Naive thymus-derived CD8-positive, alpha-beta T cell (primary cell): ENCODE results near the gene ZNF763. TPM values are rescaled to one million over a fixed set of nuclear protein-coding genes. Genes with fewer than 3 reads are reported as not detected.
"Not testable (repeated sequence)": the region's sequence is repeated elsewhere in the genome, so short reads cannot be mapped to it uniquely, and the experiment has no call there.

Experiments used
- ATAC-seq, 2 donors: fragments of 150-1000 bp; cut with Tn5 transposase in 1 of 2; sonication (Bioruptor Pico), chemical (Tn5 transposase) in 1 of 2; 1 replicate in 1 of 2; 2 replicates in 1 of 2; pipeline ENCODE4 v1.10.0; 2021; ENCODE audit warnings: mild to moderate bottlenecking in 2 of 2, moderate library complexity in 2 of 2
- POLR2A ChIA-PET: fragments of 350-600 bp; sonication (Branson Sonifier 250); formaldehyde crosslinking; loops from one replicate; lab custom pipeline; 2021; ENCODE audit warnings: antibody characterized with exemption; lab: Charles Lee
- DNase-seq, 10 donors: peaks; one replicate each; pipeline versions ENCODE4 v3.0.0 to v3.0.0-alpha.2; 2020 to 2022
- H3K27ac Mint-ChIP-seq, 10 donors: one replicate each; pipeline ENCODE4 v1.8.0; 2020 to 2022; ENCODE audit warnings: mild to moderate bottlenecking in 10 of 10, mixed read lengths in 10 of 10, moderate library complexity in 4 of 10, inconsistent platforms in 1 of 10
- H3K27me3 Mint-ChIP-seq, 5 donors: one replicate each; pipeline ENCODE4 v1.8.0; 2021 to 2022; ENCODE audit warnings: mixed read lengths in 5 of 5
- H3K36me3 Mint-ChIP-seq, 3 donors: one replicate each; pipeline ENCODE4 v1.8.0; 2020 to 2022; ENCODE audit warnings: mixed read lengths in 3 of 3, mild to moderate bottlenecking in 2 of 3, inconsistent platforms in 1 of 3
- H3K4me1 Mint-ChIP-seq, 4 donors: one replicate each; pipeline ENCODE4 v1.8.0; 2021 to 2022; ENCODE audit warnings: mixed read lengths in 4 of 4
- H3K4me3 Mint-ChIP-seq, 10 donors: one replicate each; pipeline ENCODE4 v1.8.0; 2020 to 2022; ENCODE audit warnings: mild to moderate bottlenecking in 10 of 10, mixed read lengths in 10 of 10, moderate library complexity in 6 of 10, inconsistent platforms in 1 of 10
- H3K9me3 Mint-ChIP-seq, 9 donors: one replicate each; pipeline ENCODE4 v1.8.0; 2020 to 2022; ENCODE audit warnings: mixed read lengths in 9 of 9, mild to moderate bottlenecking in 3 of 9, inconsistent platforms in 1 of 9, moderate library complexity in 1 of 9
- polyA plus RNA-seq, 3 donors: library from polyadenylated mRNA; unstranded; fragments of 300-500 nt; fragmentation: Illumina TruSeq; gene quantifications; one replicate each; pipeline ENCODE4 v1.2.3, GENCODE V29; 2021
- total RNA-seq, 8 experiments: library from RNA in 2 of 8; stranded (reverse) in 2 of 8; gene quantifications; one replicate each; pipeline ENCODE4 v1.2.3 and lab custom pipeline; 2021 to 2026

The ZNF763 gene
- total and polyA plus RNA-seq, 5 experiments from 2014 or later: 1.9 to 15.7 (median 3.9) TPM

DNA sequence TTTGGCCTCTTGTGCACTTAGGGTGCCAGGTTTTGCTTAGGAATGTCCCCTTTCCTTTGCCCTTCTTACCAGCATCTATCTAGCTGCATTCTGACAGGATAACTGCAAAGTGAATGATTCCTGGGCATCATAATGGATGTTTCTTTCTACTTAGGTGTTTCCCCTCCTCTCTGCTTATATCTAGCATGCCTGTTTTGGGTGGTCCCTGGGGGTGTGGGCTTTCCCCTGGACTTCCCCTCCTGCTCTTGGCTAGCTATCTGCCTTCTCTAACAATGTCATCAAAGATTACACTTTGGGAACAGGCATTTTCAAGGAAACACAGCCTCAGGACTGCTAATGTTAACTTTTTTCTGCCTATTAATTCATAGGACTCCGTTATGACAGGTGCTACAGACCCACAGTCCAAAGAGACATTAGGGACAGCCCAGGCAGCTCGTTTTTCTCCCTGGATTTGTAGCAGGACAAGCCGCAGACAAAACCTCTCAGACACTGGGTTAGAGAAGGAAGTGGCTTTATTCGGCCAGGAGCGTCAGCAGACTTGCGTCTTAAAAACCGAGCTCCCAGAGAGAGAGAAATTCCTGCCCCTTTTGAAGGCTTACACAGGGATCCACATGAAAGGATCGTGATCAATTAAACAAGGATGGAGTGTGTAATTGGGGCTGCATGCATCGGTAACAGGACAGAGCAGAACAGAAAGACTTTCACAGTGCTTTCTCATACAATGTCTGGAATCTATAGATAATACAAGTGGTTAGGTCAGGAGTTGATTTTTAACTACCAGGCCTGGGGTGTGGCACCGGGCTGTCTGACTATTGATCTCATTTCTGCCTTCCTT is 22.6 kb upstream of the ZNF763 start:
- POLR2A ChIA-PET: no interaction called here
- Mint-ChIP-seq H3K4me3 (peak overlapping the region in 1 of 10 donors; percentile 38), H3K27me3 (no peaks in the 10 kb centered on the region), H3K9me3 (peaks cover 0 to 93% (median 29%) of the 10 kb centered on the region in 9 donors), H3K27ac (peak overlapping the region in 1 of 10 donors; percentile 58), H3K36me3 (peaks cover 55 to 90% (median 84%) of the 10 kb centered on the region in 3 donors), H3K4me1 (peaks cover 0 to 3% (median 1%) of the 10 kb centered on the region in 4 donors)
- DNase-seq: no peak
- ATAC-seq: no peak

DNA sequence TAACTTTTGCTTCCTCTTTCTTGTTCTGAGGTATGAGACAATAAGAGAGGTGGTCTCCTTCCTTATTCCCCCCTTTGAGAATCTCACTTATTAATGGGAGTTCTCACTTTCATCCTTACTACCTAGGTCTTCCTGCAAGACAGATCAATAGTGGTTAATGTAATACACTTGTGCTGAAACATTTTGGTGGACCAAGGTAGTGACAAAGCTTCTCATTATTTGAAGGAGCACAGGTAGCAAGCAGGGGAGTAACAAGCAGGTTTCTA is 22.1 kb upstream of the ZNF763 start:
- H3K27ac Mint-ChIP-seq: no peak overlapping the region
- DNase-seq: peak in 1 of 10 donors; percentile 22
- H3K4me3 Mint-ChIP-seq: no peak overlapping the region
- ATAC-seq: no peak
- H3K4me1 Mint-ChIP-seq: peaks cover 0 to 3% (median 1%) of the 10 kb centered on the region in 4 donors
- peaks cover 0 to 93% (median 31%) of the 10 kb centered on the region in 9 donors for H3K9me3 Mint-ChIP-seq
- POLR2A ChIA-PET: no interaction called here
- no peaks in the 10 kb centered on the region for H3K27me3 Mint-ChIP-seq
- H3K36me3 Mint-ChIP-seq: peaks cover 61 to 91% (median 85%) of the 10 kb centered on the region in 3 donors

DNA sequence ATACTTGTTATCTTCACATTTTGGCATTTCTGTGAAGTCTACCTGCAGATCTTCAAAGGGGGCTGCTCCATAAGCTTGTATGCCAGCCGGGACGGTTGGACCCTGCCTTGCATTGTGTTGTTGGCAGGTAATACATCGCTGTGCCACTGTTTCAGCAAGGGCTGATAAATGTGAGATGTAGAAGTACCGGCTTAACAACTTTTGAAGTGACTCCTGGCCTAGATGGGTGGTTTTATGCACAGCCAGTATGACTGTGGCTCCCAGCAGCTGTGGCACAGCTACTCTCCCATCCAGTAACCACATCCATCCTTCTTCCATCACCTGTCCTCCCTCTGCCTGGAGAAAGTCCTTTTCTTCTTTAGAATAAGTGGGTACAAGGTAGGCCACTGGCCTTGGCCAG is 20.2 kb upstream of the ZNF763 start:
- H3K36me3 Mint-ChIP-seq: peaks cover 78 to 95% (median 93%) of the 10 kb centered on the region in 3 donors
- H3K4me3 Mint-ChIP-seq: no peak overlapping the region
- DNase-seq (no peak), ATAC-seq (no peak)
- H3K9me3 Mint-ChIP-seq: peaks cover 0 to 98% (median 42%) of the 10 kb centered on the region in 9 donors
- H3K27ac Mint-ChIP-seq: no peak overlapping the region
- no peaks in the 10 kb centered on the region for H3K4me1 Mint-ChIP-seq
- no peaks in the 10 kb centered on the region for H3K27me3 Mint-ChIP-seq
- POLR2A ChIA-PET: no interaction called here

DNA sequence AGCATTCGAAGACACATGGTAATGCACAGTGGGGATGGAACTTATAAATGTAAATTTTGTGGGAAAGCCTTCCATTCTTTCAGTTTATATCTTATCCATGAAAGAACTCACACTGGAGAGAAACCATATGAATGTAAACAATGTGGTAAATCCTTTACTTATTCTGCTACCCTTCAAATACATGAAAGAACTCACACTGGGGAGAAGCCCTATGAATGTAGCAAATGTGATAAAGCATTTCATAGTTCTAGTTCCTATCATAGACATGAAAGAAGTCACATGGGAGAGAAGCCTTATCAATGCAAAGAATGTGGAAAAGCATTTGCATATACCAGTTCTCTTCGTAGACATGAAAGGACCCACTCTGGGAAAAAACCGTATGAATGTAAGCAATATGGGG is 16.2 kb upstream of the ZNF763 start:
- H3K9me3 Mint-ChIP-seq: peaks cover 0 to 100% (median 42%) of the 10 kb centered on the region in 9 donors
- no peak overlapping the region for H3K27ac Mint-ChIP-seq
- POLR2A ChIA-PET: no interaction called here
- peaks cover 72 to 92% (median 82%) of the 10 kb centered on the region in 3 donors for H3K36me3 Mint-ChIP-seq
- no peaks in the 10 kb centered on the region for H3K27me3 Mint-ChIP-seq
- ATAC-seq (no peak), DNase-seq (no peak)
- H3K4me1 Mint-ChIP-seq: no peaks in the 10 kb centered on the region
- no peak overlapping the region for H3K4me3 Mint-ChIP-seq

DNA sequence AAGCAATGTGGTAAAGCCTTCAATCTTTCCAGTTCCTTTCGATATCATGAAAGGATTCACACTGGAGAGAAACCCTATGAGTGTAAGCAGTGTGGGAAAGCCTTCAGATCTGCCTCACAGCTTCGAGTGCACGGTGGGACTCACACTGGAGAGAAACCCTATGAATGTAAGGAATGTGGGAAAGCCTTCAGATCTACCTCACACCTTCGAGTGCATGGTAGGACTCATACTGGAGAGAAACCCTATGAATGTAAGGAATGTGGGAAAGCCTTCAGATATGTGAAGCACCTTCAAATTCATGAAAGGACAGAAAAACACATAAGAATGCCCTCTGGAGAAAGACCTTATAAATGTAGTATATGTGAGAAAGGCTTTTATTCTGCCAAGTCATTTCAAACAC is 15.6 kb upstream of the ZNF763 start:
- H3K4me3 Mint-ChIP-seq: no peak overlapping the region
- H3K9me3 Mint-ChIP-seq: peaks cover 0 to 100% (median 40%) of the 10 kb centered on the region in 9 donors

DNA sequence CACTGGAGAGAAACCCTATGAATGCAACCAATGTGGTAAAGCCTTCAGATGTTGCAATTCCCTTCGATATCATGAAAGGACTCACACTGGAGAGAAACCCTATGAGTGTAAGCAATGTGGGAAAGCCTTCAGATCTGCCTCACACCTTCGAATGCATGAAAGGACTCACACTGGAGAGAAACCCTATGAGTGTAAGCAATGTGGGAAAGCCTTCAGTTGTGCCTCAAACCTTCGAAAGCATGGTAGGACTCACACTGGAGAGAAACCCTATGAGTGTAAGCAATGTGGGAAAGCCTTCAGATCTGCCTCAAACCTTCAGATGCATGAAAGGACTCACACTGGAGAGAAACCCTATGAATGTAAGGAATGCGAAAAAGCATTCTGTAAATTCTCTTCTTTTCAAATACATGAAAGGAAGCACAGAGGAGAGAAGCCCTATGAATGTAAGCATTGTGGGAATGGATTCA is 15.2 kb upstream of the ZNF763 start:
- ATAC-seq, POLR2A ChIA-PET, H3K27ac Mint-ChIP-seq, H3K27me3 Mint-ChIP-seq, H3K4me1 Mint-ChIP-seq, DNase-seq: not testable (repeated sequence)
- peaks cover 62 to 86% (median 80%) of the 10 kb centered on the region in 3 donors for H3K36me3 Mint-ChIP-seq
- peaks cover 0 to 100% (median 37%) of the 10 kb centered on the region in 9 donors for H3K9me3 Mint-ChIP-seq
- peak overlapping the region in 1 of 10 donors; percentile 13 for H3K4me3 Mint-ChIP-seq

More for the DNA sequence above, 15.6 kb upstream of the ZNF763 start:
- ATAC-seq: no peak
- Mint-ChIP-seq H3K4me1 (no peaks in the 10 kb centered on the region), H3K36me3 (peaks cover 66 to 90% (median 82%) of the 10 kb centered on the region in 3 donors), H3K27me3 (no peaks in the 10 kb centered on the region), H3K27ac (peak overlapping the region in 2 of 10 donors; percentile 29 to 32)
- peak in 2 of 10 donors; percentile 13 to 25 for DNase-seq
- POLR2A ChIA-PET: no interaction called here

DNA sequence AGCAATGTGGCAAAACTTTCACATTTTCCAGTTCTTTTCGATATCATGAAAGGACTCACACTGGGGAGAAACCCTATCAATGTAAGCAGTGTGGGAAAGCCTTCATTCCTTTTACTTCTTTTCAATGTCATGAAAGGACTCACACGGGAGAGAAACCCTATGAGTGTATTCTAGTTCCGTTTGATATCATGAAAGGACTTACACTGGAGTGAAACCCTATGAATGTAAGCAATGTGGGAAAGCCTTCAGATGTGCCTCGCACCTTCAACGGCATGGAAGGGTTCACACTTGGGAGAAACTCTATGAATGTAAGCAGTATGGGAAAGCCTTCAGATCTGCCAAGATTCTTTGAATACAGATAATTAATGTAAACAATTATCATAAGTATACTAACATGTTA is 14.5 kb upstream of the ZNF763 start:
- H3K9me3 Mint-ChIP-seq: peaks cover under 1 to 100% (median 38%) of the 10 kb centered on the region in 9 donors
- H3K4me1 Mint-ChIP-seq: no peaks in the 10 kb centered on the region
- POLR2A ChIA-PET: interaction anchor here (0.7 kb wide), 1 partner anchor 442 kb away, joined by 4 read pairs; no protein-coding TSS in a partner anchor
- no peak overlapping the region for H3K27ac Mint-ChIP-seq
- peaks cover 57 to 82% (median 75%) of the 10 kb centered on the region in 3 donors for H3K36me3 Mint-ChIP-seq
- no peak overlapping the region for H3K4me3 Mint-ChIP-seq
- DNase-seq (no peak), ATAC-seq (no peak)
- no peaks in the 10 kb centered on the region for H3K27me3 Mint-ChIP-seq

DNA sequence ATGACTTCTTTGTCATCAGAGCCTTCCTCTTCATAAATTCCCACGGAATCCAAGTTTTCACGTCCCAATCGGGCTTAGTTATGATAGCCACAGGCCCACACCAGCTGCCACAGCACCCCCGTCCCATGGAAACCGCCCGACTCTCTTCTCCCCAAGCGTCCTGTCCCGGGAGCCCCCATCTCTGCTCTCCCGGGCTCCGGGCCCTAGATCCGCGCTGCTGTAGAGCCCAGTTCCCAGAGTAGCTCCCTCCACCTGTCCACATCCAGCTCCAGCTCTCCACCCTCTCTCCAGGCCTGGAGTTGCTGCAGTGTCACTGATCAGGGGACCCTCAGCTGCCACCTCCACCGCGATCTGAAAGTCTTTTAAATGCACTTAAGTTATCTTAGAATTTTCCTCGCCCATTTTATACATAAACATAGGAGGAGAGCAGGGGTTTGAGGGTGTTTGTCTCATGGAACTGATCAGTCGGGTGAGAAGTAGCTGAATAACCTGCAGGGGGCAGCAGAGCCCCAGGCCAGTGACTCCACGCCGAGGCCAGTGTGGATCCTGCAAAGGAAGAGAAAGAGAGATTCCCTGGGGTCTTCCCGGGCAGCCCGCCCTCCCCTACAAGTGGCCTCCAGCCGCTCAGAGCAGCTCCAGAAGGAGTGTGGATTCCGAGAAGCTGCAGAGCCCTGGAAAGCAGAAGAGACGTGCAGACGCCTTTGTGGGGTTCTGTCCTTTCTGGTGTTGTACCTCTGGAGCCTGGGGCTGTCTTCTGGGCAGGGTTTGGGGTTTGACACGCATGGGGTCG is 1.1 kb upstream of the ZNF763 start:
- Mint-ChIP-seq H3K9me3 (peaks cover 0 to 7% (median 0%) of the 10 kb centered on the region in 9 donors), H3K27me3 (no peaks in the 10 kb centered on the region)

DNA sequence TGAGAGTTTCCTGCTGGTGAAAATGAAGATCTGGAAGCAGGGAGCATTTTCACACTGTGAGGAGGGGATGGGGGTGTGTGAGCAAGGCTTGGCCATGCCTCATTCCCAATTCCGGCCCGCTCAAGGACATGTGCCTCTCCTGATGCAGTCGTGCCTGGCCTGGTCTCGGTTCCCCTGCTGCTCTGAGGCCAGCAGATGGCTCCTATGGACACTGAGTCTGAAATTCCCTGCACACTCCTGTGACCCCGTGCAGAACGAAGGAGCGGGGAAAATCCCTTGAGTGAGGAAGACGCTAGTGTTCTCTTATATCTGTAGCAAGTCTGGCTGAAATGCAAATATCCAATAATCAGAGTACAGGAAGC is 363 bp upstream of the ZNF763 start:
- ATAC-seq (peak in 1 of 2 donors; percentile 4), DNase-seq (no peak)
- Mint-ChIP-seq H3K27me3 (no peaks in the 10 kb centered on the region), H3K36me3 (peaks cover 0 to 9% (median 4%) of the 10 kb centered on the region in 3 donors), H3K27ac (peak overlapping the region; percentile 78 to 99 (median 96)), H3K4me3 (peak overlapping the region; percentile 90 to 99 (median 96)), H3K4me1 (peaks cover 16 to 30% (median 29%) of the 10 kb centered on the region in 4 donors), H3K9me3 (peaks cover 0 to 6% (median 0%) of the 10 kb centered on the region in 9 donors)
- POLR2A ChIA-PET: interaction anchor here (0.6 to 3.1 kb wide), 13 partner anchors 10 to 199 kb away, joined by 3 to 76 read pairs (median 4); partner anchors contain the start of genes ZNF136, ZNF20, ZNF69 and ZNF700

More for the DNA sequence above, 1.1 kb upstream of the ZNF763 start:
- H3K4me1 Mint-ChIP-seq: peaks cover 16 to 30% (median 29%) of the 10 kb centered on the region in 4 donors
- H3K27ac Mint-ChIP-seq: peak overlapping the region; percentile 78 to 99 (median 96)
- peaks cover 0 to 11% (median 7%) of the 10 kb centered on the region in 3 donors for H3K36me3 Mint-ChIP-seq
- DNase-seq (peak; percentile 58 to 86 (median 72)), ATAC-seq (peak; percentile 43)
- peak overlapping the region; percentile 90 to 99 (median 96) for H3K4me3 Mint-ChIP-seq
- POLR2A ChIA-PET: interaction anchor here (0.7 to 3.1 kb wide), 9 partner anchors 10 to 405 kb away, joined by 3 to 76 read pairs (median 4); partner anchors contain the start of genes ZNF136, ZNF20, ZNF69 and ZNF700

DNA sequence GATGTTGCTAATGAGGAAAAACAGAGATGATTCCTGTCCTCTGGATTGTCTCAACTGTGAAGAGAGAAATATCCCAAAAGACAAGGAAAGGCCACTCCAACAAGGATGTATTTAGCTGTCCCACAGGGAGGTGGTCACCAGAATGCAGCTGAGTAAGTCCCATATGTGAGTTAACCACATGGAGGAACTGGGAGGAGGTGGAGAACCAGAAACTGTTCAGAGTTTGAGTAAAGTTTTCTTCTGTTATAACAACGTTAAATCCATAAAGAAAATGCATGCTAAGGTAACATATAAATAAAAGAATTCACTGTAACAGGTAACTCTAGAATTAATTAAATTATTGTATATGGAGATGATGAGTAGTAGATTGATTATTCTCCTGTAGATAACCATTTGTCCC is 5.3 kb downstream of the ZNF763 start:
- POLR2A ChIA-PET: no interaction called here
- DNase-seq (no peak), ATAC-seq (no peak)
- Mint-ChIP-seq H3K4me1 (peaks cover 6 to 23% (median 14%) of the 10 kb centered on the region in 4 donors), H3K9me3 (peaks cover 0 to 14% (median 6%) of the 10 kb centered on the region in 9 donors), H3K27ac (peak overlapping the region in 1 of 10 donors; percentile 29), H3K4me3 (no peak overlapping the region), H3K27me3 (no peaks in the 10 kb centered on the region), H3K36me3 (peaks cover 3 to 30% (median 8%) of the 10 kb centered on the region in 3 donors)

DNA sequence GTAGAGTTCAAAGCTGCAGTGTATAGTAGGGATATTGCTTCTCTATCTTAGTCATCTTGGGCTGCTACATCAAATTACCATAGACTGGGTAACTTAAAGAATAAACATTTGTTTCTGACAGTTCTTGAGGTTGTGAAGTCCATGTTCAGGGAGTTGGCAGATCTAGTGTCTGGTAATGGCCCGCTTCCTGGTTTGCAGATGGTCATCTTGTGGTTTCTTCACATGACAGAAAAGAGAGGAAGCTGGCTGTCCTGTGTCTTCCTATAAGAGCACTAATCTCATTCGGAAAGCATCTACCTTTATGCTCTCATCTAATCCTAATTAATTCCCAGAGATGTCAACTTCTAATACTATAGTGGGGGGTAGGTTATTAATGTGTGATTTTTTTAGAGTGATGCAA is 6.2 kb downstream of the ZNF763 start:
- Mint-ChIP-seq H3K36me3 (peaks cover 3 to 38% (median 8%) of the 10 kb centered on the region in 3 donors), H3K9me3 (peaks cover 0 to 22% (median 11%) of the 10 kb centered on the region in 9 donors), H3K27me3 (no peaks in the 10 kb centered on the region), H3K4me1 (peaks cover 2 to 16% (median 7%) of the 10 kb centered on the region in 4 donors), H3K4me3 (no peak overlapping the region), H3K27ac (no peak overlapping the region)
- ATAC-seq: no peak
- DNase-seq: no peak
- POLR2A ChIA-PET: no interaction called here
